Femur (tissue), 1 donor: Measurements from ENCODE around the gene TMEM203.

ENCODE experiments used
- DNase-seq: peaks from one replicate; pipeline ENCODE4 v3.0.0-alpha.2; 2017

The TMEM203 gene

DNA sequence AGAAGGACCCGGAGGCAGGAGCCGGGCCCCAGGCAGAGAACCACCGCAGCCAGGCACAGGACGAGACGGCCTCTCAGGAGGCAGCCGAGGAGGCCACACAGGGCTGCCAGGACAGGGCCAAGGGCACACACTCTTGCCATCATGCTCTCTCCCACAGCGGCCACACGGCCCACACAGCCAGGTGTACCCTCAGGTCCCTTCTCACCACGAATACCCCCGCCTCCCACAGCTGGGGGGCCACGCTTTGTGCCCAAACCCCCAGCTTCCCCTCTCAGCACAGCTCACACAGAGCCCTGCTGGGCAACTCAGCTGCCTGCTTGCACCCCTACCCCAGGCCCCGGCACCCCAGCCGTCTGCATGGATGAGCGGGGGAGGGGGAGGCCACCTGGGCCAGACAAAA lies 11.7 kb downstream of the TMEM203 start:
- DNase-seq = no peak

DNA sequence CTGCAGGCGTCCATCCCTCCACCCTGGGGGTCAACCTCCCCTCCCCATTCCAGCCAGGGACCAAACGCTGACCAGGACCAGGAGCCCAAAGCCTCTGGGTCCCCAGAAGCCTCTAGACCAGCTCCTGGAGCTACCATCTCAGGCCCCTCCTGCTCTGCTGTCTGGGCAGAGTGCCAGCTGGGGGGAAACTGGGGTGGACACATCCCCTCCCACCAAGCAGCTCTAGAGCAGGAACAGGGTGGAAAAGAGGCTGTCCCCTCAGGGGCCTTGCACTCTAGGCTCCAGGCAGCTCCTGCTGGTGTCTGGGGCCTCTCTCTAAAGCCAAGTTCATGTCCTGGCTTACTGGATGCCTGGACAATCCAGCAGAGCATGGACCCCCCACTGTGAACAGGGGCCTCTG lies 12.6 kb downstream of the TMEM203 start:
- DNase-seq = no peak

DNA sequence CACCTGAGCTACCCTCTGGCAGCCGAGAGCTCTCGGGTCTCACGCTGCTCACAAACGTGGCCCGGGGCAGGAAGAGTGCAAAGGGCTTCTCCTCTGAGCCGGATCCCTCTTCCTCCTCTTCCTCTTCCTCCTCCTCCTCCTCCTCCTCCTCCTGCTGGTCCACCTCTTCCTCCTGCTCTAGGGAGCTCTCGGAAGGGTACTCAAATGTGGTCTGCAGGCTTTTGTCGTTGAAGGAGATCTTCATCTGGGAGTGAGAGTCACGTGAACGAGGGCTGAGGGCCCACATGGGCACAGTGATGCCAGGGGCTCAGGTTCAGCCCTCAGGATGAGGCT lies 13.0 kb downstream of the TMEM203 start:
- DNase-seq = no peak

DNA sequence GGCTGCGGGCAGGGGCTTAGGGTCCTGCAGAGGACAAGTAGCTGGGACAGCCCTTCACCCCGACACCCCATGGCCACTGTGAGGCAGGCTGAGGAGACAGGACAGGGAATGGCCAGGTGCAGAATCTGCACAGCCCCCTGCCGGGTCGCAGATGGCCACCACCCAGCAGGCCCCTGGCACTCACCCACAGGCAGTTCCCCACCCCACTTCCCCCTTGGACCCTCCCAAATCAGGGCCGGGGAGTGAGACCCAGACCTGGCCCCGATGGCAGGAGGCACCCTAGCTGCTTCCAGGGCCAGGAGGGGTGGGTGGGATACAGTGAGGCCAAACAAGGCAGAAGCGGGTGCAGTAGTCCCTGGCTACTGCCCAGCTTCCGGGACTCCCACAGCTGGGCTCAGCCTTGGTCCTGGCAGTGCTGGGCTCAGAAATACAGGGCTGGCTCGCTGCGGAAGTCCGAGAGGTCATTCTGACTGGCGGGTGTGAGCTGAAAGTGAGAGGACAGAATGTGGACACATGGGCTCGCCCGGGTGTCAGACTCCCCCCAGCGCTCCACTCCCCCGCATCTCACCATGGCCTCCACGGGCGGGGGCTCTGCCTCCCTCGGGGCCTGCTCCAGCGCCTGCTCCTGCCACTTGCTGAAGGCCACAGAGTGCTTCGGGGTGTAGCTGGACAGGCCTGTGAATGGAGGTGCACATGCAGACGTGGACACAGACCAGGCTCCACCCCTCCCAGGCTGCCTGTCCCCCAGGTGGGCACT lies 13.6 kb downstream of the TMEM203 start:
- no peak for DNase-seq

DNA sequence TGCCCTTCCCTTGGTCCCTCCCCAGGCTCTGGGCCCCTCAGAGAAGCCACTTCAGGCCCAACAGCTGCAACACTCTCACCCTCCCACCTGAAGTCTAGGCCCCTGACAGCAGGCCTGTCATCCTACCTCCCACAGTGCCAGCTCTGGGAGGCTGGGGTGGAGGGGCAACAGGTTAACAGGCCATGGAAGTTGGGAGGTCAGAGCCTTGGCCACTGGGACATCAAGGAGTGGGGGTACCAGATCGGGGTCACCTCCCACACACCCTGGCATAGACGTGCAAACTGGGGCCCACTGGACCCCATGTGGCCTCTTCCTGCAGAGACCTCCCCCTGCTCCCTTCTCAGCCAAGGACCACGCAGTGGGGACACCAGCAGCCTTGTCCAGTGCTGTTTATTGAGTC lies 14.2 kb downstream of the TMEM203 start:
- DNase-seq = no peak

DNA sequence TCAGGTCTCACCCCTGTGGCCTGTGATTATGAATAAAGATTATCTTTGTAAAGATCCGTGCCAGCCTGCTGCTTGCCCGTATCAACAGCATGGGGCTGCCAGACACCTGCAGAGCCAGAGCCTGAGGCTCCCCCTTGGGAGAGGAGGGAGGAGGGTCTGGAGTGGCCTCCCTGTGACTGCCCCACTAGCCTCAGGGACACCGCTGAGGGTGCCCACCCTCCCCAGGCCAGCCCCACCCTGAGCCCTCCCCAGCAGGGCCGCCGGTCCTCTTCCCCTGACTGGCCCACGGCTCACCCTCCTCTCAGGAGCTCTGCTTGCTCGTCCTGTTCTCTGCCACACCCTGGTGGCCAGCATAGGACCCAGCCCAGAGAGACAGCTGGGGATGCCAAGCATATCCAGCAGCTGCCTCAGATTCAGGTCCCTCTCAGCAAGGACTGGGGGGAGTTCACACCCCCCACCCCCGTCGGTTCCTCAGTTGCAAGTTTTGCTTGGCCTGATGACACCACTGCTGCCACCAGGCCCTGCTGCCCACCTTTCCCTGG lies 15.1 kb downstream of the TMEM203 start:
- no peak for DNase-seq

DNA sequence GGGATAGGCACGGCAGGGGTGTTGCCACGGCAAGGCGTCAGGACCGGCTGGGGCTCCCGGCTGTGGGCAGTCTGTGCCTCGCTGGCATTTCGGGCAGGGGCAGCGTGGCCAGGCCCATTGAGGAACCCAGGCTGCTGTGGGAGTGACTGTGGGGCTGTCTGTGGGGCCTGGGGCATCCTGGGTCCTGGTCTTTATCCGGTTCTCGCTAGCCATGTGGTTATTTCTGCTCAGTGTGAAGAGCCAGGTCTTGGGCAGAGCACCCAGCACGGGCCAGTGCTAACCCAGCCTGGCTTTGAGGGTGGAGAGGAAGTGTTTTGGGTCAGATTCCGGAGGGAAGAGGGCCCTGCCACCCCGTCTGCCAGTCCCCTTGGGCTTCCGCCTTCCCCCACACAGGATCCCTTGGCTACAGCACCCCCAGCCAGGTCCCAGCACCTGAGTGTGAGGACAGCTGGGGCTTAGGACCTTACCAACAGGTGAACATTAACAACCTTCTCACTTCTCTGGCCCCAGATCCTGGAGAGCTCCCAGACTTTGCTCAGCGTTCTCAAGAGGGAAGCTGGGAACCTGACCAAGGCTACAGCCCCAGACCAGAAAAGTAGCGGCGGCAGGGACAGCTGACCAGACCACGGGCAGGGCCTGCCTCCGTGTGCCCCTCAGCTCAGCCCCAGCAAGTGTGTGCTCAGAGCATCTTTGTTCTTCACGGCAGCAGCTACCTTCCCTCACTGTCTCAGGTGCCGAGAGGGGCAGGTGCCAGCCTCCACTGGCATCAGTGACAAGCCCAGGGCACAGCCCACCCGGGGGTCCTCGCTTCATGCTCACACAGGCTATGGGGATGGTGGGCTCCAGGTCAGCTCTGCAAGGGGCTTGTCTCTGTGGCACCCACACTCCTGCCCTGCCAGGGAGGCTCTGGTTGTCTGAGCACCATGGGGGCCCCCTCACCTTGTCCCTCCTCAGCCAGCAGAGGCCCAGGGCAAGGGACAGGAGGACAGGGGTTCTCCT lies 15.9 kb downstream of the TMEM203 start:
- no peak for DNase-seq

DNA sequence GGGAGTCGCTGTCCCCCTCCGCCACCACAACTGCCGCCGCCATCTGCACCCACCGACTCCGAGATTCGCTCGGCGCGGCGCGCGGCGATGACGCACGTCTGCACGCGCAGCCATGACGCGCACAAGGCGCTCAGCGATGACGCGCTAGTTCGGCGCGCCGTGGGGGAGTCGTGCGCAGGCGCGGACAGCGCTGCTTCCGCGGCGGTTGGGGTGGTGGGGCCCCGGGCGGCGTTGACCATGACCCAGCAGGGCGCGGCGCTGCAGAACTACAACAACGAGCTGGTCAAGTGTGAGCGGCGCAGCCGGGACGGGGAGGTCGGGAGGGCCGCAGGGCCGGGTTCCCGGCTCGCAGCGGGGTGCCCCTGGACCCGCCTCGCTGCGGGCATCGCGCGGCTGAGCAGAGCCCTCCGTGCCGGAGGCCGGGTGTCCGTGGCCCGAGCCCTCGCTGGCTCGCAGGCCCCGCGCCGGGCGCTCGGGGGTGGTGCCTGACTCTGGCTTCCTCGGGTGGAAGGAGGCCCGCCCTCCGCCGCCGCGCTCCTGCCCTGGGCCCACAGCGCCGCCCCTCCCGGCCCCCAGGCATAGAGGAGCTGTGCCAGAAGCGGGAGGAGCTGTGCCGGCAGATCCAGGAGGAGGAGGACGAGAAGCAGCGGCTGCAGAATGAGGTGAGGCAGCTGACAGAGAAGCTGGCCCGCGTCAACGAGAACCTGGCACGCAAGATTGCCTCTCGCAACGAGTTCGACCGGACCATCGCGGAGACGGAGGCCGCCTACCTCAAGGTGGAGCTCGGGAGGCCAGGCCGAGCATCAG lies 16.8 kb downstream of the TMEM203 start, which contains the start of the genes ANAPC2 and SSNA1:
TSS of gene ANAPC2 (minus strand) at position 71 of the 807 bp plus-strand sequence. CDS start at position 43, 28 bp downstream.
TSS of gene SSNA1 (plus strand) at position 187 of the 807 bp plus-strand sequence. CDS start at position 238, 51 bp downstream.
- DNase-seq = peak; percentile 96

DNA sequence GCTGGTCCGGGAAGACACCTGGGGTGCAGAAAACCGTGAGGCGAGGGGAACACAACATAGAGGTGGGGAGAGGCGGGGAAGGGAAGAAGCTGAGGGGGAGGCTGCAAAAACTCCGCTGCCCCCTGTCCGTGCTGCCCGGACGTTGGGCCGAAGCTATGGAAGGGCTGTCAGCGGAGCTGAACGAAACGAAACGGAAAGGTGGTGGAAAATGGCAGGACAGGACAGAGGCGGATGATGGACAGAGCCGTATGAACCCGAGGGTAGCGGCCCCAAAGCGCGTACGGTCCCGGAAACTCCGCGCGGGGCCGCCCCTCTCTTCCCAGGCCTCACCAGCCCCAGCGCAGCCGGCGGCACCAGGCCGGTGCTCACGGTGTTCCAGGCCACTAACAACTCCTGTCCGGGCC lies 17.4 kb downstream of the TMEM203 start:
- no peak for DNase-seq

DNA sequence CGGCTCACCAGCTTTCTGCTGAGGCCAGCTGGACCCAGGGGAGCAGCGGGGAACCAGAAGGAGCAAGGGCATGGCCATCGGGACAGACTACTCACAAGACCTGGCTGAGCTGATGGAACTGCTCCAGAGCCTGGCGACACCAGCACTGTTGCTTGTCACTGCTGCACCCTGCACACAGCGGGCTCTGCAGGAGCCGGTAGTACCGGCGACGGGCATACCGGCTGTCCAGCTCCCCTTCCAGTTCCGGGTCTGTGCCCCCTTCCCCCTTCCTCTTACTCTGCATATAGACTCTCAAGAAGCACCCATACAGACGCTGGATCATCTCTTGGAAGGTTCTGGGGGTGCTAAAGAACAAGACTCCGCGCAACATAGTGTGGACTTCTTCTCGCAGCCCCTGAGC lies 18.1 kb downstream of the TMEM203 start:
- DNase-seq = no peak

DNA sequence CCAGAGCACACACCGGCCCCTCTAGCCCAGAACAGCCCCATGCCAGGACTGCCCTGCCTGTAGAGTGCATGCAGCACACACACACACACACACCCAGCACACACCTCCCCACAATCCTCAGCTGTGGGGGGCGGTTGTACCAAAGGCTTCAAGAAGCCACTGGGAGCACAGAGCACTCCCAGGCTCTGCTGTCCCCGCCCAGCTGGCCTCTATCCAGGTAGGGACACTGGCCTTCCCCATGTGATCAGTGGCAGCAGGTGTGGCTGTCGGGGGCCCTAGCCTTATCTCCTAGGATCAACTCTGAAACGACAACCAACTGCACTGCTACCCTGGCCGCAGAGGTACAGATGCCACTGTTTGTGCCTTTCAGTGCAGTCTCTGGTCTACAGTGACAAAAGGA lies 19.1 kb downstream of the TMEM203 start:
- DNase-seq = no peak

DNA sequence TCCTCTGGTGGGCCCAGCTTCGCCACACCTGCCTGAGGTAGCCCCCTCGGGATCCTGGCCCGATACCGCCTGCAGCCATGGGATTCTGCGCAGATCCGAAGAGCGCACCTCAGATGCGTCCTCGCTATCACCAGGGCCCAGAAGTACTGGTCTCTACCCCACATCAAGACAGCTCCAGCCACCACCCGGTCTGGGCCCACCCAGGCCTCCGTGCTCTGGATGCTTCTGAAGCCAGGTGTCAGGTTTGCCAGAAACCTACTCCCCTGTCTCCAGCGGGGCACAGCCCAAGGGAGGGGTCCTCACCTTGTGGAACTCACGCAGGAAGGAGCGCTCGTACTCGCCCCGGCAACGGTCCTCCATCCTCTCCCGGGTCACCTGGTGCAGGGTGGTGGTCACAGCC lies 19.5 kb downstream of the TMEM203 start:
- DNase-seq = no peak

DNA sequence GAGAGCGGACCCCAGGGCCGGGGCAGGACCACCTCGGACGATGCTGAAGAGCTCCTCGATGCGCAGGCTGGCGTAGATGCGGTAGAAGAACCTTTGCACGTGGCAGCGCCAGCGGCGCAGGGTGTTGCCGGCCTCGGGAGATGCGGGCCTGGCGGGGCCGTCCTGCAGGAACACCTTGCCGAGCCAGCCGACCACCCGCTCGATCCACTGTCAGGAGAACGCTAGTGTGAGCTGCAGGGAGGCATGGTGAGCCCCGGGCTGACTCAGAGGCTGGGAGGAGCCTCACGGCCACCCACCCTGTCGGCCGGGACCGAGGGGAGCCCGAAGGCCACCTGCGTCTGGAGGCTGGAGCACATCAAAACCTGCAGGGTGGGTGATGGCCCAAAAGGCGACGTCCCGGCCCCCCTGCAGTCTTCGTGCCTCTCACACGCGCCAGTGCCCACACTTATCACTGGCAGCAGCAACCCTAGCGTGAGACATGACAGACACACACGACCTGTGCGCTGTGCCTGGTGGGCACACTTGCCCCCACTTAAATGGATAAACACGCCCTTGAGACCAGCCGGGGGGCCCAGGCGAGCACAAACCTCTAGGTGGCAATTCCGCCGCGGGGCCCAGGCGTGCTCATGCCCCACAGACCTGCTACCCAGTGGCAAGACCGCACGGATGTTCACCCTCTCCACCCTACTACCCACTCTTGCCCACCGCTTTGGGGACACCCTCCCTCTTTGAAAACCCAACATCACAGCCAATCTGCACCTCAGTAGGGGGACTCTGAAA lies 20.4 kb downstream of the TMEM203 start:
- DNase-seq = no peak

DNA sequence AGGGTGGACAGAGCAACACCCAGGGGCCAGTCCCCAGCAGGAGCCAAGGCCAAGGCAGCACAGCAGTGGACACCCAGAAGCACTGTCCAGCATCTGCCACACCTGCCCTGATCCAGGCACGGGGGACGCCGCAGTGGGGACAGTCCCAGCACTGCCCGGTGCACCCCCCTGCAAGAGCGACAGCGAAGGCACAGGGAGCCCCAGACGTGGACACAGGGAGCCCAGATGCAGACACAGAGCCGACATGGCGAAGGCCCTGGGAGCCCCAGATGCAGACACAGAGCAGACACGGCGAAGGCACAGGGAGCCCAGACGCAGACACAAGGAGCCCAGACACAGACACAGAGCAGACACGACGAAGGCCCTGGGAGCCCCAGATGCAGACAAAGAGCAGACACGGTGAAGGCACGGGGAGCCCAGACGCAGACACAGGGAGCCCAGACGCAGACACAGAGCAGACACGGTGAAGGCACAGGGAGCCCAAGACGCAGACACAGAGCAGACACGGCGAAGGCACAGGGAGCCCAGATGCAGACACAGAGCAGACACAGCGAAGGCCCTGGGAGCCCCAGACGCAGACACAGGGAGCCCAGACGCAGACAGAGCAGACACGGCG lies 21.4 kb downstream of the TMEM203 start:
- no peak for DNase-seq

DNA sequence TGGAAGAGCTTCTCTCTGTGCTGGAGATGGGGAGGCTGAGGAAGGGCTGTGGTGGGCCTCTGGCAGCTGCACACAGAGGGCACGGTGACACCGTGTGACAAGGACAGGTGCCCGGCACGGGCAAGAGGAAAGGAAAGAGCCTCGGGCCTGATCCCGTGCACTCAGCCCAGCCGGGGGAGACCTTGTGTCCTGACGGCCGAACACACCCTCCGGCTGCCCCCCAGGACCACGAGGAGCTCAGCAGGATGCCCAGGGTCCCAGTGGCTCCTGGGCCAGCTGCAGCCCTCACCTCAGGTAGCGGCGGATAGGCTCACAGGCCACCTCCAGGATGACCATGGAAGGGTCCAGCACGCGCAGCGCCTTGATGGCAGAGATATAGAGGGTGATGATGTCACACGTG lies 22.6 kb downstream of the TMEM203 start:
- DNase-seq = no peak

DNA sequence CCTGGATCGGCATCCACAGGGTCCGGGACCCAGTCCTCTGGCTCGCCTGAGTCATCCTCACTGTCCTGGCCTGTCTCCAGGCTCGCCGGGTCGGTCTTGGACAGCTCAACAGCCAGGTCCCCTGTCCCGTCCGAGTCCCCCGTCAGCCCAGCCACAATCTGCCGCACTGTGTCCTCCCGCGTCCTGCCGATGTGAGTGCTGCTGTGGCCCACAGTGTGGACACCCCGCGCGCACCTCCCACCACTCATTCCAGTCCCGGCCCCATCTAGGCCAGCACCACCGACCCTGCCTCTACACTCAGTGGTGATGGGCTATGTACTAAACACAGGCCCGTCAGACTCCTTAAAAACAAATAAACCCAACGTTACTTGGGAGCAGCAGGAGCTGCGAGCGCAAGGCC lies 23.8 kb downstream of the TMEM203 start:
- no peak for DNase-seq

DNA sequence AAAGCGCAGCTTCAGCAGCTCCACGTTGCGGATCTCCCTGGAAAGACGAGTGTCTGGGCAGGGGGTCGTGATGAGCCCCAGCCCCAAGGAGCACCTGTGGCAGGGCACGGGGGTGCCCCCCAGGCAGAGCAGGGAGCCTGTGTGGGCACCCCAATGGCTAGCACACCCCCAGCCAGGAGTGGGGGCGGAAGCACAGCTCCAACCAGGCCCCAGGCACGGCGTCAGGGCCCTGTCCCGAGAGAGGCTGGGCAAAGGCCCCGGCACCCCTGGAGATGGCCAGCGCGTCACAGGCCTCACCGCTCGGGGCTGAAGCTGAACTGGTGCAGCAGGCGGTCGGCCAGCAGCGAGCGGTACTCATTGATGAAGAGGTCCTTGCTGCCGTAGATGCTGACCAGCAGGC lies 25.0 kb downstream of the TMEM203 start:
- no peak for DNase-seq

DNA sequence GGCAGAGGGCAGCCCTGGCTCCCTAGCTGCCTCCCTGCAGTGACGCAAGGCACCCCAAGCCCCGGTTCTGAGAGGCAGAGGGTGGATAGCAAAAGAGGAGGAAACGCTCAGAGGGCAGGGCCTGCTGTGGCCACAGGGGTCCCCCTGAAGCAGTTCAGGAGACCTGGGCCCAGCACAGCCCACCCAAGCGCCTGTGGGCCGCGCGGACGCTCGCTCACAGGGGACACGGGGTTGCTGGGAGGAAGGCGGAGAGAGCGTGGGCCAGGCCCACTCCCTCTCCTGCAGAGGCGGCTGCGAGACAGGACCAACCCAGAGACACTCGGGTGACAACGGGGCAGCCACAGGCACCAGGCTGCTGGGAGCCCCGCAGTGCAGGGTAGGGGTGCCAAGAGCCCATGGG lies 25.7 kb downstream of the TMEM203 start:
- DNase-seq = no peak

DNA sequence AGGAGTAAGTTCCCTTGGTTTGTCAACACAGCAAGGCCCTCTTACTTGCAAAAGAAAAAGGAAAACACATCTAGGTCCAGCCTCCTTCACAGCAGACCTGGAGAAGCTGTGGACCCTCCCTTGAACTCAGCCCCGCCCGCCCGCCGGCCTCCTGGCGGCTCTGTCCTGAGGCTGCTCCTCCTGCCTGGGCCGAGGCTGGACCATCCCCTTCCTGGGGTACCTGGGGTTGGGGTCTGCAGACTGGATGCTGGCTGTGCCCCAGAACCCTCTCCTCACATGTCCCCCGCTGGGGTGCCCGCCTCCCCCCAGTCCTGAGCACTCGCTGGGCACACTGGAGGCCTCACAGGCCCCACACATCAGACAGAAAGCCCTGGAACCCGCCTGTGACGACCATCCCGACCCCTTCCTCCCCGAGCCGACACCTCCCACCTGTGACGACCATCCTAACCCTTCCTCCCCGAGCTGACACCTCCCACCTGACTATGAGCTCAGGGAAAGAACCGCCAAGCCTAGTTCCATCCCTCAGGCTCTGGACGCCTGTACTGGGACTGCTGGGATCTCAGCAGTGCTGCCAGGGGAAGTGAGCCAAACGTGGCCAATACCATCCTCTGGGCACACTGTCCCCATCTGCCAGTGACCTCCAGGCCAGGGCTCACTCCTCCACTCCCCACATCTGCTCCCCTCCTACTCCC lies 26.4 kb downstream of the TMEM203 start:
- no peak for DNase-seq

DNA sequence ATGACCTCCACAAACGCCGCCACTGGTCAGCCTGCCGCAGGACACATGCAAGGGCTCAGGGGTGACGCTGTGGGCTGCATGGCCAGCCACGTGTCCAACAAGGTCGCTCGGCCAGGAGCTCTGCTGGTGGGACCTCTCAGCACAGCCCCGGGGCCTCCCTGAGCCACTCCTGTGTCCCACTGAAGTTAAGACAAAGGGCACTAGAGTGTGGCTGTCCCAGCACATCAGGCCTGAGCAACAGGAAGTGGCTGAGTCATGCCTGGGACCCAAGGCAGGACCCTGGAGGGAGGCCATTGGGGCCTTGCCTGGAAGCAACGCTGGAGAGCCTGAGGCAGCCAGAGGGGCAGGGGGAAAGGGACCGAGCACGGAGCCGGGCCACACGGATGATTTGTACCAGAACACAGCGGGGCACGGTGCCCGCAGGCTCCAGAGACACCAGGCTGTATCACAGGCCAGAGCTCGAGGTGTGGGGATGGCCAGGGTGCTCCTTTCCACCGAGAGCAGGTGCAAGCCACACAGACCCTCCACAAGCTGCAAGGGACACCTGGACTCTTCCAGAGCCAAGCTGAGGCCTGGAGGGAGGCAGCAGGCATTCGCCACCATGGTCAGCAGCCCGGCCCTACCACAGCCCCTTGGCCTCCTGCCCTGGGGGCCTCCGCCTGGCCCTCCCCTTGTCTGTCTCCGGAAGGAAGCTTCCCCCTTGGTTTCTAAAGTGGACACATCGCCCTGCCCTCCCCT lies 27.1 kb downstream of the TMEM203 start:
- DNase-seq = no peak
